Measurements from ENCODE around the gene CXorf58.

DNA sequence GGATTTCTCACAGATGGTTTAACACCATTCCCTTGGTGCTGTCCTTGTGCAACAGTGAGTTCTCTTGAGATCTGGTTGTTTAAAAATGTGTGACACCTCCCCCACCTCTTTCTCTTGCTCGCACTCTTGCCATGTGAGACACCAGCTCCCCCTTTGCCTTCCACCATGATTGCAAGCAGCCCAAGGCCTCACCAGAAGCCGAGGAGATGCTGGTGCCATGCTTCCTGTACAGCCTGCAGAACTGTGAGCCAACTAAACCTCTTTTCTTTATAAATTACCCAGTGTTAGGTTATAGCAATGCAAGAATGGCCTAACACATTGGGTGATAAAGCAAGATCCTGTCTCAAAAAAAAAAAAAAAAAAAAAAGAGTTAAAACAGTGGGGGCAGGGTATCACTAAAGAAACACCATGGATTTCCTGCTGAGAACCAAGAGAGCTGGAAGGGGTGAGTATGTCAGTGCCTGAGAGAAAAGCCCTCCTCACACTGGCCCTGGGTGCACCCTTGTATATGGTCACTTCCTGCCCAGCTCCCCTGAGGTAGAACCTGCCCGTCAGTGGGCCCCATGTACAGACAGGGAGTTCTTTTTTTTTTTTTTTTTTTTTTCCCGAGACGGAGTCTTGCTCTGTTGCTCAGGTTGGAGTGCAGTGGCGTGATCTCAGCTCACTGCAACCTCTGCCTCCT lies 46.5 kb upstream of the CXorf58 start:
- TF ChIP-seq, protein P1, sequence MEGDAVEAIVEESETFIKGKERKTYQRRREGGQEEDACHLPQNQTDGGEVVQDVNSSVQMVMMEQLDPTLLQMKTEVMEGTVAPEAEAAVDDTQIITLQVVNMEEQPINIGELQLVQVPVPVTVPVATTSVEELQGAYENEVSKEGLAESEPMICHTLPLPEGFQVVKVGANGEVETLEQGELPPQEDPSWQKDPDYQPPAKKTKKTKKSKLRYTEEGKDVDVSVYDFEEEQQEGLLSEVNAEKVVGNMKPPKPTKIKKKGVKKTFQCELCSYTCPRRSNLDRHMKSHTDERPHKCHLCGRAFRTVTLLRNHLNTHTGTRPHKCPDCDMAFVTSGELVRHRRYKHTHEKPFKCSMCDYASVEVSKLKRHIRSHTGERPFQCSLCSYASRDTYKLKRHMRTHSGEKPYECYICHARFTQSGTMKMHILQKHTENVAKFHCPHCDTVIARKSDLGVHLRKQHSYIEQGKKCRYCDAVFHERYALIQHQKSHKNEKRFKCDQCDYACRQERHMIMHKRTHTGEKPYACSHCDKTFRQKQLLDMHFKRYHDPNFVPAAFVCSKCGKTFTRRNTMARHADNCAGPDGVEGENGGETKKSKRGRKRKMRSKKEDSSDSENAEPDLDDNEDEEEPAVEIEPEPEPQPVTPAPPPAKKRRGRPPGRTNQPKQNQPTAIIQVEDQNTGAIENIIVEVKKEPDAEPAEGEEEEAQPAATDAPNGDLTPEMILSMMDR (IDR thresholded peaks at IDR 0.05 in 2 of 3, conservative IDR thresholded peaks at IDR 0.05 in 1 of 3; ENCODE audit: insufficient read depth in 2 of 3, low read depth in 1 of 3, low read length in 3 of 3): no peak
- TF ChIP-seq RCOR1 (IDR thresholded peaks at IDR 0.05; ENCODE audit: borderline replicate concordance in 1 of 2, low read depth in 2 of 2, low read length in 2 of 2): no peak
- no peak for TF ChIP-seq NCOA4 (IDR thresholded peaks at IDR 0.05; ENCODE audit: partially characterized antibody)
- TF ChIP-seq ESRRA (IDR thresholded peaks at IDR 0.05; ENCODE audit: borderline replicate concordance, low read depth): no peak
- no peak for TF ChIP-seq ZNF707 (CRISPR knock-in tag; conservative IDR thresholded peaks at IDR 0.05)
- TF ChIP-seq XRCC3 (IDR thresholded peaks at IDR 0.05): no peak
